ENCODE results near the gene RPS6KL1.

The RPS6KL1 gene

GRCh38 chr14:74917646-74918081, 5.4 kb downstream of the RPS6KL1 start:
- DNase-seq (ENCODE audit: low read depth): peak; percentile 50

GRCh38 chr14:74917178-74917543, 5.9 kb downstream of the RPS6KL1 start:
- no peak for TF ChIP-seq CTCF (conservative IDR thresholded peaks at IDR 0.05; ENCODE audit: low read depth, low read length)
- DNase-seq (ENCODE audit: low read depth): no peak
- H3K4me3 ChIP-seq (ENCODE audit: low read depth, low read length): no peak overlapping the region

More at GRCh38 chr14:74917646-74918081, 5.4 kb downstream of the RPS6KL1 start:
- no peak overlapping the region for H3K4me3 ChIP-seq (ENCODE audit: low read depth, low read length)
- no peak for TF ChIP-seq CTCF (conservative IDR thresholded peaks at IDR 0.05; ENCODE audit: low read depth, low read length)

GRCh38 chr14:74915826-74916225, 7.2 kb downstream of the RPS6KL1 start:
- no peak for DNase-seq (ENCODE audit: low read depth)
- H3K4me3 ChIP-seq (ENCODE audit: low read depth, low read length): no peak overlapping the region
- no peak for TF ChIP-seq CTCF (conservative IDR thresholded peaks at IDR 0.05; ENCODE audit: low read depth, low read length)

GRCh38 chr14:74915426-74915825, 7.6 kb downstream of the RPS6KL1 start:
- TF ChIP-seq CTCF (conservative IDR thresholded peaks at IDR 0.05; ENCODE audit: low read depth, low read length): no peak
- DNase-seq (ENCODE audit: low read depth): no peak
- H3K4me3 ChIP-seq (ENCODE audit: low read depth, low read length): no peak overlapping the region

GRCh38 chr14:74913986-74914573, 9.0 kb downstream of the RPS6KL1 start:
- DNase-seq (ENCODE audit: low read depth): peak; percentile 85
- TF ChIP-seq CTCF (conservative IDR thresholded peaks at IDR 0.05; ENCODE audit: low read depth, low read length): peak; percentile 97
- H3K4me3 ChIP-seq (ENCODE audit: low read depth, low read length): no peak overlapping the region

- no peak overlapping the region for H3K4me3 ChIP-seq (ENCODE audit: low read depth, low read length)
- no peak for TF ChIP-seq CTCF (conservative IDR thresholded peaks at IDR 0.05; ENCODE audit: low read depth, low read length)
- no peak for DNase-seq (ENCODE audit: low read depth)
Measured at GRCh38 chr14:74913393-74913910, 9.6 kb downstream of the RPS6KL1 start.

GRCh38 chr14:74912801-74913200, 10.3 kb downstream of the RPS6KL1 start:
- DNase-seq (ENCODE audit: low read depth): no peak
- TF ChIP-seq CTCF (conservative IDR thresholded peaks at IDR 0.05; ENCODE audit: low read depth, low read length): no peak
- no peak overlapping the region for H3K4me3 ChIP-seq (ENCODE audit: low read depth, low read length)
